ENCODE measurements around the gene DDR1.

The DDR1 gene

GRCh38 chr6:30879684-30880427 is 4.5 kb upstream of the DDR1 start:
- no peaks in the 10 kb centered on the region for H3K79me2 ChIP-seq (ENCODE audit: low read length)
- H3K4me2 ChIP-seq (ENCODE audit: low read length): no peak overlapping the region
- H3K36me3 ChIP-seq (replicated peaks; ENCODE audit: low read depth, low read length): no peaks in the 10 kb centered on the region
- H4K20me1 ChIP-seq (ENCODE audit: insufficient read depth, low read length): no peaks in the 10 kb centered on the region
- H3K27ac ChIP-seq (ENCODE audit: low read length): no peak overlapping the region
- H2AFZ ChIP-seq (ENCODE audit: low read depth, low read length): no peak overlapping the region
- H3K9me3 ChIP-seq (ENCODE audit: insufficient read depth, low read length): no peaks in the 10 kb centered on the region
- H3K4me3 ChIP-seq (ENCODE audit: low read length): no peak overlapping the region
- no peak overlapping the region for H3K9ac ChIP-seq (ENCODE audit: low read length)
- peaks cover 32% of the 10 kb centered on the region for H3K4me1 ChIP-seq (ENCODE audit: low read length)
- TF ChIP-seq CTCF (IDR thresholded peaks at IDR 0.05; ENCODE audit: low read depth, low read length) (no peak), EZH2phosphoT487 (IDR thresholded peaks at IDR 0.05; ENCODE audit: low read depth) (no peak)
- H3K27me3 ChIP-seq (ENCODE audit: low read depth, low read length): 0 out of 2 replicates have a peak, but pooled peaks cover 2% of the 10 kb centered on the region

DNA sequence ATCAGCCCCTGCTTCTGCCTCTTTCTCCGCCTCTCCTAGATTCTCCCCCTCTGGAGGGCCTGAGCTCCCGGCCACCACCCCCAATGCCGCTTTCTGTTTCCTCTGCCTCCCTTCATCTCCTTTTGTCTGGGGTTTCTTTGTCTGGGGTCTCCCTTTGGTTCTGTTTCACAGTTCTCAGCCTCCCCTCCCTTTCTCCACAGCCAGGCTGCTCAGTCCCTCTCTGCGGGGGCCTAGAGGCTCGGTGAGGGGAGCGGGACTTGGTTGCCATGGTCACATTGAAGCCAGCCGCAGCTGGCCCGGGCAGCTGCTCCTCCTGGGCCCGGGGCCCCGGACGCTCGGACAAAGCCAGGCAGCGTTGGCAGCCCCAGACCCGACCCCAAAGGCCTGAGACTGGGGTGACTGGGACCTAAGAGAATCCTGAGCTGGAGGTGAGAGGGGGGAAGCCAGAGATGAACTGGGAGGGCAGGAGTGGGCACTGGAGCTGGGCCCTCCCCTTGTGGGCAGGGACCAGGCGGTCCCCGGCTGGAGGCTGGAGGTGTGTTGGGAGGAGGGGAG is 3.5 kb upstream of the DDR1 start:
- TF ChIP-seq CTCF (IDR thresholded peaks at IDR 0.05; ENCODE audit: low read depth, low read length) (no peak), EZH2phosphoT487 (IDR thresholded peaks at IDR 0.05; ENCODE audit: low read depth) (no peak)
- Histone ChIP-seq H3K36me3 (replicated peaks; ENCODE audit: low read depth, low read length) (no peaks in the 10 kb centered on the region), H3K79me2 (ENCODE audit: low read length) (no peaks in the 10 kb centered on the region), H3K4me2 (ENCODE audit: low read length) (no peak overlapping the region), H3K4me3 (ENCODE audit: low read length) (no peak overlapping the region), H3K27ac (ENCODE audit: low read length) (no peak overlapping the region), H2AFZ (ENCODE audit: low read depth, low read length) (no peak overlapping the region), H3K9me3 (ENCODE audit: insufficient read depth, low read length) (no peaks in the 10 kb centered on the region), H3K27me3 (ENCODE audit: low read depth, low read length) (peaks cover 2% of the 10 kb centered on the region; the same call in 1 of the 2 replicates), H3K9ac (ENCODE audit: low read length) (no peak overlapping the region), H4K20me1 (ENCODE audit: insufficient read depth, low read length) (no peaks in the 10 kb centered on the region), H3K4me1 (ENCODE audit: low read length) (peaks cover 38% of the 10 kb centered on the region)

- Histone ChIP-seq H3K27me3 (ENCODE audit: low read depth, low read length) (no peaks in the 10 kb centered on the region; the same call in 1 of the 2 replicates), H3K4me3 (ENCODE audit: low read length) (peak overlapping the region; percentile 26; the same call in 1 of the 2 replicates), H3K36me3 (replicated peaks; ENCODE audit: low read depth, low read length) (no peaks in the 10 kb centered on the region), H4K20me1 (ENCODE audit: insufficient read depth, low read length) (no peaks in the 10 kb centered on the region), H3K4me1 (ENCODE audit: low read length) (peaks cover 38% of the 10 kb centered on the region), H3K4me2 (ENCODE audit: low read length) (peak overlapping the region; percentile 98), H3K9me3 (ENCODE audit: insufficient read depth, low read length) (no peaks in the 10 kb centered on the region), H2AFZ (ENCODE audit: low read depth, low read length) (no peak overlapping the region), H3K9ac (ENCODE audit: low read length) (no peak overlapping the region), H3K79me2 (ENCODE audit: low read length) (no peaks in the 10 kb centered on the region), H3K27ac (ENCODE audit: low read length) (no peak overlapping the region)
- TF ChIP-seq CTCF (IDR thresholded peaks at IDR 0.05; ENCODE audit: low read depth, low read length) (no peak), EZH2phosphoT487 (IDR thresholded peaks at IDR 0.05; ENCODE audit: low read depth) (no peak)
Measured at GRCh38 chr6:30881392-30882203, 2.7 kb upstream of the DDR1 start.

Data from OCI-LY3 (cell line).